Measurements from ENCODE around the gene LAMA5.

LAMA5 gene

DNA sequence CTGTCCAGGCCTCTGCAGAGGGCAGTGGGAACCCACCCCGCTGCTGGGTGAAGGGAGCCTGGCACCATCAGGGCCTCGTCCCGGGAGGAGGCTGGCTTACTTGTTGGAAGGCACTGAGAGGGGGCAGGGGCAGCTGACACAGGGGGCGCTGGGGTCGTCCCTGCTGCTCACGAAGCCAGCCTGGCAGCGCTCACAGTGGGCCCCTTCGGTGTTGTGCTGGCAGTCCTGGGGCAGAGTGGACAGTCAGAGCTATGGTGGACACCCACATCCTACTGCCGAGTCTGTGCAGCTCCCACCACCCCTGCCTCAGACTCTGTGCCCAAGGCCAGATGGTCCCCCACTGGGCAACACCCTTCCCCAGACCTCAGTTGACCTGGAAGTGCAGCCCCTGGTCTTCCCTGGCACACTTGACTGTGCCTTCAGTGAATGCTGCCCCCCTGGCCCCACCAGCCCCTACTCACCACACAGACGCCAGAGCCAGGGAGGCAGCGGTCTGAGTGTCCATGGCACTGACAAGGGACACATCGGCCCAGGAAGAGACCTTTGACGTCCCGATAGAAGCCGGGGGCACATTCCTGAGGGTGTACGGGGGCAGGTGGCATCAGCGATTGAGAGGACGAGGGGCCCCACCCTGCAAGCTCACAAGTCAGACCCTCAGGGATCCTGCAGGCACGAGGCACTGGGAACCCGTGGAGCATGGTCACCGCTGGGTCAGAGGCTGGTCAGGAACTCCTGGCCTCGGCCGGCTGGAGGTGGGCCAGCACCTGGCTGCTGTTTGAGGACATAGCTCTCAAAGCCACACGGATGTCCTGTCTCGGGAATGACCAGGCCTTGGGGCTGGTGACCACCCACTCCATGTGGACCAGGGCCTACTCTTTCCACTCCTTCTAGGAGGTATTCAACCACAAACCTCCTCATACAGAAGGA lies 42.9 kb downstream of the LAMA5 start:
- no peak for DNase-seq

DNA sequence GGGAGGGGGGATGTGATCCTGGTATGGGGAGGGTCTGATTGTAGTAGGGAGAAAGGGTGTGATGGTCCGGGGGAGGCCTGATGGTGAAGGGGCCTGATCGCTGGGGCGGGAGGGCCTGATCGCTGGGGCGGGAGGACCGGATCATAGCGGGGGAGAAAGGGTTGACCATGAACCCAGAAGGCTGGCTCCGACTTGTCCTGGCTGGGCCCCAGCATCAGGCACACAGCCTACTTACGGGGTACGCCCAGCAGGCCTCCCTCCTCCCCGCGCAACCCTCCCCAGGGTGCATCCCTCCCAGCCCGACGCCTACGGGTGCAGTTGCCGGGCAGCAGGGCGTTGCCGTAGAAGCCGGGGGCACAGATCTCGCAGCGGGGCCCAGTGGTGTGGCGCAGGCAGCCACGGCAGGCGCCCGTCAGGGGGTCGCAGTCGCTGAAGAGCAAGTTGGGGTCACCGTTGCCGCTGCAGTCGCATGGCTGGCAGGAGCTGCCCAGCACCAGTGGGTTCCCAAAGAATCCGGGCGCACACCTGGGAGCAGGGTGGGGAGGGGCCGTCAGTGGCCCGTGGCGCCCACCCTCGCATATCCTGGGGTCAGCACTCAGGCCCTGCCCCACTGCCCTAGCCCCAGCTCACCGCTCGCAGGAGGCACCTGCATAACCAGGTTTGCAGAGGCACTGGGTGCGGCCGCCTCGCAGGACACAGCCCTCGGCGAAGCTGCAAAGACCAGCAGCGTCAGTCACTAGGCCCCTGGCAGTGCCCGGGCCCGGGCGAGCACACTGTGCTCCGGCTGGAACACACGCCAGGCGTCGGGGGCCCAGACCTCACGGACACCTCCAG lies 43.7 kb downstream of the LAMA5 start:
- DNase-seq, result no peak

DNA sequence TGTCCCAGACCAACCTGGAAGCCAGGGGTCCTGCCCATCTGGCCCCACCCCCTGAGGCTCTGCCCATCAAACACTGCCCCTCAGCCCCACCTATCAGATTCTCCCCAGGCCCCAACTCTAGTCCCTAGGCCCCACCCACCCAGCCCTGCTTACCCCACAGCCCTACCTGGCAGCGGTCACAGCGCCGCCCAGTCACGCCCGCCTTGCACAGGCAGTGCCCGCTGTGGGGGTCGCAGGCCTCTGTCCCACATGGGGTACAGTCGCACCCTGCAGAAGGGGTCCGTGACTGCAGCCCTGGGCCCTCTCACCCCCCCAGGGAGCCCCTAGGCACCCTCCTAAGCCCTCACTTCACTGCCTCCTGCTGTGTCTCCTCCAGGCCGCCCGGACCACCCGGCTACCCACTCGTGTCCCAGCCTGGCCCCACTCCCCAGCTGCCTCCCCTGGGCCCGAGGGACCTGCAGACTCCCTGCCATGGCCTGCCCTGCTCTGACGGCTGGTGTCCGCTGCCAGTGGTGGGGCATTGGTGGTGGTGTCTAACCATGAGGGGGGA lies 44.5 kb downstream of the LAMA5 start:
- DNase-seq, result no peak

DNA sequence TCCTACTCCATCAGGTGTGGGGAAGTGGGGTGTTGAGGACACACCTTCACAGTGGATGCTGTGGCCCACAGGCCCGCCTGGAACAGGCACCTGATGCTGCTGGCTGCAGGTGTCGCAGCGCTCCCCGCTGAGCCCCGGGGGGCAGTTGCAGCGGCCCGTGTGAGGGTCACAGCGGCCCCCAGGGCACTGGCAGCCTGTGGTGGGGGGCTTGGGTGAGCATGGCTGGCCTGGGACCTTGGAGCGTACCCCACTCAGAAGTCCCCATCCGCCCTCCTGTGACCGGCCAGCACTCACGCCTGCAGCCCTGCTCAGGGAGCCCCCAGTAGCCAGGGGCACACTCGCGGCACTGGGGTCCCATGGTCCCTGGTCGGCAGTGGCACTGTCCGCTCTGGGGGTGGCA lies 45.1 kb downstream of the LAMA5 start:
- DNase-seq, result no peak

DNA sequence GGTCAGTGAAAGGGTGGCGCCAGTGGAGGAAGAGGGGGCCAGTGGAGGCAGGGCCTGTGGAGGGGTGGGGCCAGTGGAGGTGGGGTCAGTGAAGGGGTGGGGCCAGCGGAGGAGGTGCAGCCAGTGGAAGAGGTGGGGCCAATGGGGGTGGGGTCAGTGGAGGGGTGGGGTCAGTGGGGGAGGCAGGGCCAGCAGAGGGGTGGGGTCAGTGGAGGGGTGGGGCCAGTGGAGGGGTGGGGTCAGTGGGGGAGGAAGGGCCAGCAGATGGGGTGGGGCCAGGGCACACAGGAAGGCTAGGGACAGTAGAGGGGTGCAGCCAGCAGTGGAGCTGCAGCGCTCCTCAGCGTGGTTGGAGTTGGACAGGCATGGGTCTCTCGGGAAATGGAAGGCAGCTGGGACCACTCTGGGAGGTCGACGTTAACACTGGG lies 45.6 kb downstream of the LAMA5 start:
- no peak for DNase-seq

DNA sequence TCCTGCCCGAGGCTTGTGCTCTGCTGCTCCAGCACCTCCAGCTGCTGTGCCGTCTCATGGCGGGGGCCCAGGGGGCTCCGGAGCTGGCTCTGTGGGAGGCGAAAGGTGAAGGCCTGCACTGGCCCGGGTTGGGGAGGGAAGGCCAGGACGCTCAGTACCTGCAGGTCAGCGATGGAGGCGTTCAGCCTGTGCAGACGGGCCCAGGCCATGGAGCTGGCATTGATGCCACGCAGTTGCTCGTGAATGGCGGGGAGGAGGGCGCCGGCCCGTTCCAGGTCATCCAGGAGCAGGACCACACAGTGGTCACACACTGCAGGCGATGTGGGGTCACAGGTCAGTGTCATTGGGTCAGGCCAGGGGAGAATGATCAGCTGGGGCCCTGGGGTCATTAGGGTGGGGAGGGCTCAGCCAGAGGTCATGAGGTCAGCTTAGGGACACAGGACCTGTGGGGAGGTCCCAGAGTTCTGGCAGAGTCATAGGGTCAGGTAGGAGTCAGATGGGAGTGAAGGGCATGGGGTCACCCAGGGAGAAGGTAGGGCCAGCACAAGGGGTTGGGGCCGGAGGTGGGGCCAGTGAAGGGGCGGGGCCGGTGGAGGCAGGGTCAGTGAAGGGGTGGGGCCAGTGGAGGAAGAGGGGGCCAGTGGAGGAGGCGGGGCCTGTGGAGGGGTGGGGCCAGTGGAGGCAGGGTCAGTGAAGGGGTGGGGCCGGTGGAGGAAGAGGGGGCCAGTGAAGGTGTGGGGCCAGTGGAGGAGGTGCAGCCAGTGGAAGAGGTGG lies 46.3 kb downstream of the LAMA5 start:
- no peak for DNase-seq

DNA sequence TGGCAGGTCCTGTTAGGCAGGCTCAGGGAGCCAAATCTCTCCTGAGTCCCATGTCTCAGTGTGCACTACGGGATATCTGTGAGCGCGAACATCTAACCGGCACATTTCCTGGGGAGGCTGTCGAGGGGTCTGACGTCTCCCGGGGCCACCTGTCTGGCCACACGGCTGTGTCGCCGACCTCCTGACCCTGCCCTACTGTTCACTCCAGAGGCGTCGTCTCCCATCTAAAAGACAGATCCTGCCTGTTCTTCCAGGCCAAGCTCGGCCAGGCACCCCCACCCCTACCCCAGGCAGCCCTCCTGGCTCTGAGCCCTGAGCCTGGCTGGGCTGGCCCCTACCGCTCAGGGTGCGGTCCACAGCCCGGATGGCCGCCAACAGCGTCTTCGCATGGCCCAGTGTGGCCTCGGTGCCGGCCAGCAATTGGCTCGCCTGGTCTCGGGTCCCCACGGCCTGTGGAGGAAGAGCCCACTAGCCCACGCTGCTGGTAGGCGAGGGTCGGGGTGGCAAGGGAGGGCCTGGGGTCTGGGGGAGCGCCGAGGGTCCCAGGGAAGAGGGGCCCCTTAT lies 47.7 kb downstream of the LAMA5 start:
- DNase-seq, result no peak

DNA sequence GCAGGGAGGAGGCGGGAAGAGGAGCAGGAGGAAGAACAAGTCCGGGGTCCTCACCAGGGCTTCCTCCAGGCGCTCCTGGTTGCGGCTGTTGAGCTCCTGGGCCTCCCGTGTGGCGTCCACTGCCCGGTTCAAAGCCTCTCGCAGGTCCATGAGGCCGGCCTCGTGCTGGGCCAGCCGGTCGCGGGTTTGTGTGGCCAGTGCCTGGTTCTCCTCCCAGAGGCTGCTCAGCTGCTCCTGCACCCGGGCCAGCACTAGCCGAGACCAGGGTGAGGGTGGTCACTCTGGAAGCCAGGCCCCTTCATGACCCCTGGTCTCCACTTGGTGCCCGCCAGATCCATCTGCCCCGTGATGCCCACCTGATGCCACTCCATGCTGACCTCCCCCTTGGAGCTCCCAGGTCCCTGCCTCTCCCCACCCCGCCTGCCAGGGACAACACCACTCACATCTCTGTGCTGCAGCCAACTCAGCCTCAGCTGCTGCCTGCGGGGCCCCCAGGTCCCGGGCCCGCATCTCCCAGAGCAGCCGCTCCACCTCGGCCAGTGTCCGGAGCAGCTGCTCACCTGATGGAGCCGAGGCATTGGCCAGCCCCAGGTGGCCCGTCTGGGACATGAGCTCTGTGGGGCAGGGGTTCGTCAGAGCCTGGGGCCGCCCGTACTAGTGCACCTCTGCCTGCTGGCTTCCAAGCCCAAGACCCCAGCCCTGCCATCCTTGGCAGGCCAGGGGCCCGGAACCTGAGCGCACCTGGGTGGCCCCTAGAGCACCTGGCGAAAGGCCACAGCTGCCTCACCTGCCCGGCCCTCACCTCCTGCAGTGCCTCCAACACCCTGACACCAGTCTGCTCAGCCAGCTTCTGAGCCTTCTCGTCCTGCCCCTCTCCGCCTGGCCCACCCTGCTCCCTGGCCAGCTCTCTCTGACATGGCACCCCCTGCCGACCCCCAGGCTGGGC lies 48.4 kb downstream of the LAMA5 start:
- no peak for DNase-seq

DNA sequence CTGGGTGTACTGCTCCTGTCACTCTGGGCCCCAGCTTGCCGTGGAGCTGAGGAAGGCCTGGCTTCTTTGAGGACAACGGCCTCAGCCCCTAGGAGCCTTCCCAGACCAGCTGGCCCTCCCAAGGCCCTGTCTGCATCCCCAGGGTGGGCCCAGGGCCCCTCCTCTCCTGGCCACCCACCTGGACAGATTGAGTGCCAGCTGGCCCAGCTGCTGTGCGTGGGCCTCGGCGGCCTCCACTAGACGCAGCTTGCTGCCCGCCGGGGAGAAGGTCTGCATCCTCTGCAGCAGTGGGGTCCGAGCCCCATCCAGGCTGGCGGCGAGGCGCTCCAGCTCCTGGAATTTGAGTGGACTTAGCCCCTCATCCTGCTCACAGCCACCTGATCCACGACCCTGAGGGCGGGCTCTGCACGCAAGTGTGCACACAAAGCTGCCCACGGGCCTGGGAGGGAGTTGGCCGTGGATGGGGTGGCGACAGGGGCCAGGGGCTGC lies 49.9 kb downstream of the LAMA5 start:
- DNase-seq, result no peak

DNA sequence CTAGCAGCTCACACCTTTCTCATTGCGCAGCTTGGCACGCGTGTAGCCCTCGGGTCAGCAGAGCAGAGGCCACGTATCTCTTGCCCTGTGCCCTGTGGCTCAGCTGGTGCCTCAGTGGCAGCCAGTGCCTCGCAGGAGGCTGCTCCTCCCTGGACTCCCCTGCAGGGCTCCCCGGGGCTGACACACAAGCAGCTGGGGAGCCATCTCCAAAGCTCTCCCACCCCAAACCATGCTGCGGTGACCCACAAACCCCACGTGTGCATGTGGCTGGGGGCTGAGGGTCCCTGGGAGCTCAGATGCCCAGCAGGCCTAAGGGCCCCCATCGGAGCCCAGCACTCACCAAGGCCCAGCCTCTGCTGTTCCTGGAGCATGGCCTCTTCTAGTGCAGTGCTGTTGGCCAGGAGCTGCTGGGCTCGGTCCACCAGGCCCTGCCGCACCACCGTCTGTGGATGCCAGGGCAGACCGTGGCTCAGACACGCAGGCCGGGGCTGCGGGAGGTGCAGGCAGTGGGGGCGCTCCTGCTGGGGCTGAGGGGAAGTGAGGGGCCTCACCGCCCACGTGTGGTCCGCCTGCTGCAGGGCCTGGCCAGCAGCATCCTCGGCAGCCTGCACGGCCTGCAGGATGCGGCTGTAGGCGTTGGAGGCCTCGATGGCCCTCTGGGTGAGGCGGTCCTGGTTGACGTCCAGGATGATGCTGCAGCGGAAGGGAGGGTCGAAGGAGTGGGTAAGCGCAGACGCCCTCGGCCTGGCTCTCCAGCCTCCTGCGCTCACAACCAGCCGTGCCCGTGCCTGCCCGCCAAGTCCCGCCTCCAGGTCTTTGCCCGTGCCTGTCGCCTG lies 50.6 kb downstream of the LAMA5 start:
- DNase-seq, result no peak

DNA sequence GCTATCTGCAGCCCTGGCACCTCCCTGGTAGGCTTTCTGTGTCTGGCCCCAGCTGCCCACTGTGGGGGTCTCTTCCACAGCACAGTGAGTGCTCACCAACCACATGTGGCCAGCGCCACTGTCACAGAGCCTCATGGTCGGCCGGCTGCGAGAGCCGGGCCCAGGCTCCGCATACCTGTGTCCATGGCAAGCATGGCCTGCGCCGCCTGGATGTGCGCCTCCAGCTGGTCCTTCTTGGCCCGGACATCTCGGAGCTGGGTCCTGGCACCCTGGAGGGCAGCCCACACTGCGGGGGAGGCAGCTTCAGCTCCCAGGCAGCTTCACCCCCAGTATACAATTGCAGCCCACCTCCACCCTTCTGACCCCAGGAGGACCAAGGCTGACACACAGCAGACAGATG lies 51.3 kb downstream of the LAMA5 start:
- no peak for DNase-seq

DNA sequence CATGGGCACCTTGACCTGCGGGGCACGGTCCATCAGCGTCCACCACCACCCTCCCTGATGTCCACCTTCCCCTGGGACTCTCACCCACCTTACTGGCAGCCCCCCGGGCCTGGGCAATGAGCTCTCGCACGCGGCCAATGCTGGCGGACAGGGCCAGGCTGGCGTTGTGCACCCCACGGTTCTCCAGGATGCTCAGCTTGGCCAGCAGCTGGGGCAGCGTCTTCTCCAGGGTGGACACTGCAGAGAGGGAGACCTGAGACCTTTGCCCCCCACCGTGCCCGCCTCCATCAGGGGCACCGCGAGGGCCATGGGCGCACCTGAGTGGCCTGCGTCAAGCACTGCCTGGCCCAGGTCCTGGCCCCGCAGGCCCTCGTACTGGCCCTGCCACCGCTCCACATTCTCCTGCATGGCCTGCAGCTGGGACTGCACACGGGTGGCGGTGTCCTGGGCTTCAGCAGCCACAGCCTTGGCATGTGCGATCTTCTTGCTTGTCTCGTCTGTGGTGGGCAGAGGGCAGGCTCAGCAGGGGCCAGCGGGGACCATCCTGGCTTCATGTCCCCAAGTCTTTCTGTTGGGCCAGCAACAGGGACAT lies 52.3 kb downstream of the LAMA5 start:
- DNase-seq, result no peak

DNA sequence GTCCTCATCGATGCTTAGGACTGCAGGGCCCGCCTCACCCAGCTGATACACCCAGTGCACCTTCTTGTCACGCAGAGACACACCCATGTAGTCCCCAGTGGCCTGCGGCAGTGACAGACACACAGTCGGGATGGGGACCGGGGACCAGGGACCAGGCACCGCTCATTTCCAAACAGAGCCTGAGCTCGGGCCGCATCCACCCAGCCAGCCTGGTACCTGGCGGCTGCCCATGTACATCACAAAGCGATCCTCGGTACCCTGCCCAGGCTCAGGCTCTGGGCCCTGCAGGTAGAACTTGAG lies 52.8 kb downstream of the LAMA5 start:
- DNase-seq, result no peak

DNA sequence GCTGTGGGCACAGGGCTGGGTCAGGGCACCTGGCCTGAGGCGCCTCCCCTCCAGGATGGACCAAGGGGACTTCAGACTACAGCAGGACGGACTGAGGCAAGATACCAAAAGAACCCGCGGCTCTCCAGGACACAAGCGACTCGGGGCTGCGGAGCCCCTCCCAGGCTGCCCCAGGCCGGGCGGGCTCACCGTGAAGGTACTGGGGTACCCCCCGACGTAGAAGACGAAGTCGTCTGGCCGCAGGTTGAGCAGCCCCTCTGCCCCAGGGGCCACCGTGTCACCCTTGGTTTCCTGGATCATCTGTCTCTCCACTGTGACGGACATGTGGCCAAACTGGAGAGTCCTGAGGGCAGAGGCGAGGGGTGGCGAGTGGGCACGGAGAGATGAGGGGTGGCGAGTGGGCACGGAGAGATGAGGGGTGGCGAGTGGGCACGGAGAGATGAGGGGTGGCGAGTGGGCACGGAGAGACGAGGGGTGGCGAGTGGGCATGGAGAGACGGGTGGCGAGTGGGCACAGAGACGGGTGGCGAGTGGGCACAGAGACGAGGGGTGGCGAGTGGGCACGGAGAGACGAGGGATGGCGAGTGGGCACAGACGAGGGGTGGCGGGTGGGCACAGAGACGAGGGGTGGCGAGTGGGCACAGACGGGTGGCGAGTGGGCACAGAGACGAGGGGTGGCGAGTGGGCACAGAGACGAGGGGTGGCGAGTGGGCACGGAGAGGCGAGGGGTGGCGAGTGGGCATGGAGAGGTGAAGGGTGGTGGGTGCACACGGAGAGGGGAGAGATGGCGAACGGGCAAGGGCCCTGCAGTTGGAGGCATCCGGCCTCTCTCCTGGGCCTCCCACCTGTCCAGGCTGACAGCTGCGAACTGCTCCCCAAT lies 53.4 kb downstream of the LAMA5 start:
- DNase-seq, result no peak

DNA sequence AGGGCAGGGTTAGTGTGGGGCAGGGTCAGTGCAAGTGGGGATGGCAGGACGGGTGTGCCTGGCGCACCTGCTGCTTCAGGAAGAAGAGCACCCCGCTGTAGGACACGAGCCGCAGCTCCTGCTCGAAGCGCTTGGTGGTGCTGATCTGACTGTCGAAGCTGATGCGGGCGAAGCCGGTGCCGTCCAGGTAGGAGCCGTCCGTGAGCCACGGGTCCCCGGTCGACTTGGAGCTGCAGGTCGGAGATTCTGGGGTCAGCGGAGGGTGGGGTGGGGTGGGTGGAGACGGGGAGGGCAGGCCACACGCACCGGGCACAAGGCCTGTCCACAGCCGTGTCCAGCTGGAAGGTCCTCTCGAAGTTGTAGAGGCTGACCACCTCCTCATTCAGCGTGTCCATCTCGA lies 54.1 kb downstream of the LAMA5 start:
- DNase-seq, result no peak

DNA sequence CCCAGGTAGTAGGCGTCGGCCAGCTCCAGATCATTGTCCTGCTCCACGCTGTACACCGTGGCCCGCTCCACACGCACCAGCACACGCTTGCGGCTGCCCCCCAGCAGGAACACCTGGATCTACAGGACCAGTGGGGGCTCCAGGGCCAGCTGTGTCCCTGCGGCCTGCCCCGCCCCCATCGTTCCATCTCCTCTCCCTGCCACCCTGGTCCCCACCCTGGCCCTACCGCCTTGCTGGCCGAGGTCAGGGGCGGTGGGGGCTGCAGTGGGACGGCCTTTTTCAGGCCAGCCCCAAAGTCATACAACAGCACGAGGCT lies 54.5 kb downstream of the LAMA5 start:
- DNase-seq, result no peak

DNA sequence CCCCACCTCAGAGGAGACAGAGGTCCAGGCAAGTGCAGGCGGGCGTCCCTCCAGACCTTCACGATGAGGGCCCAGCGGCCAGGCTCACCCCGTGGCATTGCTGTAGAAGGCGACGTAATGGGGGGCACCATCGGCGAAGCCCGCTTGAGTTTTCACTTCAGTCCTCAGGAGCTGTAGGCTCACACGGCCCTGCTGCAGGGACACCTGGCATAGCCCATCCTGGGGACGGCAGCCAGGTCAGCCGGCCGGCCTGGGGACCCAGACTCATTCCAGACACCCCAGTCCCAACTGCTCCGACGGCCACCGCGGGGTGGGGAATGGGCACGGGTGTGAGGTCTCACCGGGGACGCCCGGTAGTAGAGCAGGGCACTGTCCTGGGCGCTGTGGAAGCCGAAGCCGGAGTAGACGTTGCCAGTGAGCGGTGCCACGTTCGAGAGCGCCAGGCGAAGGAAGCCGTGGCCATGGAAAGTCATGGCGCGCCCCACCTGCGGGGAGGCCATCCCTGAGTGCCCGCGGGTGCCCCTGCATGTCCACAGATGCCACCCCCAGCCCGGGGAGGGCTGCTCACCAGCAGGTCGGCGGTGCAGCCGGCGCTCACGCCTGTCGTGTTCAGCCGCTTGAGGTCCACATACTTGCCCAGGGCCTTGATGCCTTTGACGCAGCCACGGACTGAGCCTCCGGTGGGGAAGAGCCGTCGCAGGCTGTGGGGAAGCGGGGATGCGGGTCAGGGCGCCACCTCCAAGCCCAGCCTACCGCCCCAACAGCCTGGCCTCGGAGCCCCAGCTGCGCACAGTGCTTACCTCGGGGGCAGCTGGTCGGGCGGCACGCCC lies 55.1 kb downstream of the LAMA5 start:
- DNase-seq, result no peak

DNA sequence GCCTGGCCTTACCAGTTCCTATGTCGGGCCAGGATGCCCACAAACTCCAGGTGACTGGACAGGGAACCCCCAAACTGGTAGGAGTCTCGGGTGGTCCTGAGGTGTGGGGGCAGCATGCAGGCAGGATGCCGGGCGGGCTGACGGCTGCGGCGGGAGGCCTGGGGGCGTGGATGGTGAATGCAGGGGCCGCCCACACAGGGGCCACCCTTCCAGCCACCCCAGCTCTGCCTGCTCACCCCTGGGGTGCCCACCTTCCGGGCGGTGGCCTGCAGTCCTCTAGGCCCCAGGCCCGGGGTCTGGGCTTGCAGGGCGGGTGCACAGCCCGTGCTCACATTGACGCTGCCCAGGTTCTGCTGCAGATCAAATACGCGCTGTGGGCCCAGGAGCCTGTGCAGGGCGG lies 56.0 kb downstream of the LAMA5 start:
- no peak for DNase-seq
